SK-N-SH treated with all-trans-retinoic acid at 6 μM for 48 hours (cell line): ENCODE data around the gene STAB2.

Source experiments
- BACH2 ChIP-seq: fragments of 250-450 bp; sonication (Bioruptor Pico); IDR thresholded peaks from 2 replicates; pipeline ENCODE4 v1.9.0; 2021; ENCODE audit warnings: mild to moderate bottlenecking, borderline replicate concordance
- CSDC2 ChIP-seq: fragments of 250-450 bp; sonication (Bioruptor Pico); IDR thresholded peaks from 2 replicates; pipeline ENCODE4 v1.5.0; 2020; ENCODE audit warnings: mild to moderate bottlenecking, moderate library complexity
- CSRNP3 ChIP-seq: fragments of 250-450 bp; sonication (Bioruptor Pico); IDR thresholded peaks from 2 replicates; pipeline ENCODE4 v1.5.1; 2021; ENCODE audit warnings: mild to moderate bottlenecking, moderate library complexity
- PATZ1 ChIP-seq: fragments of 250-450 bp; sonication (Bioruptor Pico); IDR thresholded peaks from 2 replicates; pipeline ENCODE4 v1.8.0; 2020; ENCODE audit warnings: mild to moderate bottlenecking, moderate library complexity, borderline replicate concordance
- PPARA ChIP-seq: fragments of 250-450 bp; sonication (Bioruptor Pico); IDR thresholded peaks from 2 replicates; pipeline ENCODE4 v1.5.0; 2020; ENCODE audit warnings: mild to moderate bottlenecking, borderline replicate concordance
- RARB ChIP-seq: fragments of 250-450 bp; sonication (Bioruptor Pico); IDR thresholded peaks from 2 replicates; pipeline ENCODE4 v1.8.0; 2021; ENCODE audit warnings: mild to moderate bottlenecking, moderate library complexity
- TCF4 ChIP-seq: fragments of 250-450 bp; sonication (Bioruptor Pico); IDR thresholded peaks from 2 replicates; pipeline ENCODE4 v1.8.0; 2021; ENCODE audit warnings: mild to moderate bottlenecking, moderate library complexity, borderline replicate concordance
- TOX ChIP-seq: fragments of 250-450 bp; sonication (Bioruptor Pico); IDR thresholded peaks from 2 replicates; pipeline ENCODE4 v1.8.0; 2021; ENCODE audit warnings: mild to moderate bottlenecking, moderate library complexity, borderline replicate concordance
- ZC3H10 ChIP-seq: fragments of 250-450 bp; sonication (Bioruptor Pico); IDR thresholded peaks from 2 replicates; pipeline ENCODE4 v1.5.1; 2021; ENCODE audit warnings: mild to moderate bottlenecking, moderate library complexity
- ZFP3 ChIP-seq: fragments of 250-450 bp; sonication (Bioruptor Pico); IDR thresholded peaks from 2 replicates; pipeline ENCODE4 v1.5.0; 2020; ENCODE audit warnings: mild to moderate bottlenecking, moderate library complexity
- ZFP30 ChIP-seq: fragments of 450-650 bp; formaldehyde crosslinking; IDR thresholded peaks from 2 replicates; pipeline ENCODE4 v1.5.0; 2022; ENCODE audit warnings: mild to moderate bottlenecking, moderate library complexity
- TF ChIP-seq, protein P1 (sequence below): fragments of 250-450 bp; sonication (Bioruptor Pico); IDR thresholded peaks from 2 replicates; pipeline ENCODE4 v1.5.0; 2020; ENCODE audit warnings: mild to moderate bottlenecking, moderate library complexity

DNA sequence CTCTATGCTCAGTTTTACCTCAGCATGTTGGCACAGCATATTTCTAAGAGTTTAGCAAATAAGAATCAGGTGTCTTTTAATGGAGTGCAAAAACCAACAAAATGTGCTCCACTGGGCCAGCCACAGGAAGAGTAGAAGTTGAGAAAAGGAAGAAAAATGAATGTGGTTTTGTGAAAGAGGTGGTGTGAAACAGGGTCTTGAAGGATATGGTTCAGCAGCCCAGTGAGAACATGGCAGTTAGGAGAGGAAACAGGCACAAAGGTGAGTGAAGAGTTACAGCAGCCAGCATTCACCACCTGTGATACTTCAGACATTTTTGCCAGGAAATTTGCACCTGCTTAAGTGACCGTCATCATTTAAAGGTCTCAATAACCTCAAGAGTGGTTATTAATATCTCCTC lies 2.4 kb downstream of the STAB2 start:
- TF ChIP-seq ZFP30 (CRISPR knock-in tag) (no peak), TCF4 (no peak), ZC3H10 (CRISPR knock-in tag) (no peak), PPARA (CRISPR knock-in tag) (no peak), CSDC2 (CRISPR knock-in tag) (no peak), PATZ1 (no peak), RARB (CRISPR knock-in tag) (no peak), TOX (CRISPR knock-in tag) (no peak), ZFP3 (CRISPR knock-in tag) (no peak), BACH2 (CRISPR knock-in tag) (no peak), CSRNP3 (no peak)
- TF ChIP-seq, protein P1, sequence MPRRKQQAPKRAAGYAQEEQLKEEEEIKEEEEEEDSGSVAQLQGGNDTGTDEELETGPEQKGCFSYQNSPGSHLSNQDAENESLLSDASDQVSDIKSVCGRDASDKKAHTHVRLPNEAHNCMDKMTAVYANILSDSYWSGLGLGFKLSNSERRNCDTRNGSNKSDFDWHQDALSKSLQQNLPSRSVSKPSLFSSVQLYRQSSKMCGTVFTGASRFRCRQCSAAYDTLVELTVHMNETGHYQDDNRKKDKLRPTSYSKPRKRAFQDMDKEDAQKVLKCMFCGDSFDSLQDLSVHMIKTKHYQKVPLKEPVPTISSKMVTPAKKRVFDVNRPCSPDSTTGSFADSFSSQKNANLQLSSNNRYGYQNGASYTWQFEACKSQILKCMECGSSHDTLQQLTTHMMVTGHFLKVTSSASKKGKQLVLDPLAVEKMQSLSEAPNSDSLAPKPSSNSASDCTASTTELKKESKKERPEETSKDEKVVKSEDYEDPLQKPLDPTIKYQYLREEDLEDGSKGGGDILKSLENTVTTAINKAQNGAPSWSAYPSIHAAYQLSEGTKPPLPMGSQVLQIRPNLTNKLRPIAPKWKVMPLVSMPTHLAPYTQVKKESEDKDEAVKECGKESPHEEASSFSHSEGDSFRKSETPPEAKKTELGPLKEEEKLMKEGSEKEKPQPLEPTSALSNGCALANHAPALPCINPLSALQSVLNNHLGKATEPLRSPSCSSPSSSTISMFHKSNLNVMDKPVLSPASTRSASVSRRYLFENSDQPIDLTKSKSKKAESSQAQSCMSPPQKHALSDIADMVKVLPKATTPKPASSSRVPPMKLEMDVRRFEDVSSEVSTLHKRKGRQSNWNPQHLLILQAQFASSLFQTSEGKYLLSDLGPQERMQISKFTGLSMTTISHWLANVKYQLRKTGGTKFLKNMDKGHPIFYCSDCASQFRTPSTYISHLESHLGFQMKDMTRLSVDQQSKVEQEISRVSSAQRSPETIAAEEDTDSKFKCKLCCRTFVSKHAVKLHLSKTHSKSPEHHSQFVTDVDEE (CRISPR knock-in tag), result no peak
